Hepatocyte (in vitro differentiated cells): ENCODE data around the gene PRKCA. TPM values are rescaled to one million over a fixed set of nuclear protein-coding genes. Genes with fewer than 3 reads are reported as not detected.

ENCODE experiments used
- DNase-seq: peaks from one replicate; pipeline ENCODE4 v3.0.0-alpha.2; 2016; ENCODE audit warnings: low spot score
- H2AFZ ChIP-seq: fragments of 200-600 bp; sonication (generic); 2 replicates; pipeline ENCODE4 v1.6.0; 2016; ENCODE audit warnings: antibody characterized with exemption, mild to moderate bottlenecking
- H3K27ac ChIP-seq: fragments of 200-600 bp; sonication (generic); 2 replicates; pipeline ENCODE4 v1.5.1; 2016; ENCODE audit warnings: mild to moderate bottlenecking
- H3K27me3 ChIP-seq: fragments of 200-600 bp; sonication (generic); 2 replicates; pipeline ENCODE4 v1.6.1; 2016
- H3K36me3 ChIP-seq: fragments of 200-600 bp; sonication (generic); replicated peaks from 2 replicates; pipeline ENCODE4 v1.5.1; 2016; ENCODE audit warnings: low read depth; ENCODE audit not compliant: insufficient read depth
- H3K4me1 ChIP-seq: fragments of 200-600 bp; sonication (generic); 2 replicates; pipeline ENCODE4 v1.5.1; 2016; ENCODE audit warnings: mild to moderate bottlenecking, moderate library complexity; ENCODE audit not compliant: insufficient read depth
- H3K4me2 ChIP-seq: fragments of 200-600 bp; sonication (generic); 2 replicates; pipeline ENCODE4 v1.6.0; 2016
- H3K4me3 ChIP-seq: fragments of 200-600 bp; sonication (generic); 2 replicates; pipeline ENCODE4 v1.5.1; 2016; ENCODE audit warnings: mild to moderate bottlenecking
- H3K79me2 ChIP-seq: fragments of 200-600 bp; sonication (generic); 2 replicates; pipeline ENCODE4 v1.6.0; 2017; ENCODE audit warnings: mild to moderate bottlenecking
- H3K9me2 ChIP-seq: fragments of 200-600 bp; sonication (generic); replicated peaks from 2 replicates; pipeline ENCODE4 v1.6.0; 2017; ENCODE audit warnings: mild to moderate bottlenecking; ENCODE audit not compliant: insufficient read depth
- H3K9me3 ChIP-seq: fragments of 200-600 bp; sonication (generic); 2 replicates; pipeline ENCODE4 v1.5.1; 2016; ENCODE audit warnings: low read depth, mild to moderate bottlenecking
- H4K20me1 ChIP-seq: fragments of 200-600 bp; sonication (generic); 2 replicates; pipeline ENCODE4 v1.6.0; 2016; ENCODE audit warnings: mild to moderate bottlenecking; ENCODE audit not compliant: insufficient read depth, poor library complexity, severe bottlenecking
- CTCF ChIP-seq: fragments of 200-600 bp; sonication (generic); IDR thresholded peaks from 2 replicates; pipeline ENCODE4 v1.5.1; 2016; ENCODE audit warnings: antibody characterized with exemption, mild to moderate bottlenecking; ENCODE audit not compliant: poor library complexity
- EZH2 ChIP-seq: fragments of 200-600 bp; sonication (generic); IDR thresholded peaks from 2 replicates; pipeline ENCODE4 v1.6.1; 2016; ENCODE audit warnings: antibody characterized with exemption, mild to moderate bottlenecking, borderline replicate concordance
- EZH2phosphoT487 ChIP-seq: fragments of 200-600 bp; sonication (generic); IDR thresholded peaks from one replicate; pipeline ENCODE4 v1.6.1; 2018; ENCODE audit warnings: antibody characterized with exemption, mild to moderate bottlenecking, low read depth, moderate library complexity; ENCODE audit not compliant: unreplicated experiment, severe bottlenecking
- WGBS: methylation state at CpG from one replicate; pipeline ENCODE4 v1.1.6; 2016; ENCODE audit warnings: low lambda C conversion rate; ENCODE audit errors: missing lambda C conversion rate; 5-methylcytosine and 5-hydroxymethylcytosine counted together
- polyA plus RNA-seq: library from polyadenylated mRNA; unstranded; fragments of >200 nt; fragmentation: Nextera tagmentation; extraction: Ambion mirVana; gene quantifications from 2 replicates; pipeline ENCODE4 v1.2.1, GENCODE V29; 2016
- total RNA-seq: library from RNA; depleted of rRNA; stranded (reverse); fragments of >200 nt; gene quantifications from 2 replicates; pipeline ENCODE4 v1.2.3, GENCODE V29; 2014

Gene PRKCA
- total and polyA plus RNA-seq, 2 experiments from 2014 or later = 5.9 to 18.5 TPM

GRCh38 chr17:66781135-66781534 lies 478.7 kb downstream of the PRKCA start:
- no peaks in the 10 kb centered on the region for H3K4me1 ChIP-seq
- TF ChIP-seq EZH2 = no peak
- no peak overlapping the region for H3K4me3 ChIP-seq
- H3K9me3 ChIP-seq = no peaks in the 10 kb centered on the region
- H3K4me2 ChIP-seq = no peak overlapping the region
- no peaks in the 10 kb centered on the region for H3K9me2 ChIP-seq
- WGBS = 94% methylated on average over 7 of the region's 7 CpGs
- H2AFZ ChIP-seq = no peak overlapping the region
- no peaks in the 10 kb centered on the region for H4K20me1 ChIP-seq
- no peak overlapping the region for H3K27ac ChIP-seq
- H3K27me3 ChIP-seq = no peaks in the 10 kb centered on the region
- DNase-seq = no peak
- no peaks in the 10 kb centered on the region for H3K36me3 ChIP-seq
- no peaks in the 10 kb centered on the region for H3K79me2 ChIP-seq

- no peaks in the 10 kb centered on the region for H3K9me2 ChIP-seq
- H3K36me3 ChIP-seq = no peaks in the 10 kb centered on the region
- H3K27me3 ChIP-seq = no peaks in the 10 kb centered on the region
- no peaks in the 10 kb centered on the region for H3K9me3 ChIP-seq
- no peaks in the 10 kb centered on the region for H4K20me1 ChIP-seq
- no peaks in the 10 kb centered on the region for H3K4me1 ChIP-seq
- no peak overlapping the region for H2AFZ ChIP-seq
- H3K4me2 ChIP-seq = no peak overlapping the region
- H3K79me2 ChIP-seq = no peaks in the 10 kb centered on the region
- H3K4me3 ChIP-seq = no peak overlapping the region
- DNase-seq = no peak
- 84% methylated on average over 9 of the region's 9 CpGs for WGBS
- no peak overlapping the region for H3K27ac ChIP-seq
- TF ChIP-seq EZH2 = no peak
- TF ChIP-seq CTCF = no peak
- no peak for TF ChIP-seq EZH2phosphoT487
Observed at GRCh38 chr17:66782851-66783250, 480.4 kb downstream of the PRKCA start.

- Histone ChIP-seq H2AFZ (no peak overlapping the region), H3K79me2 (no peaks in the 10 kb centered on the region), H3K27ac (no peak overlapping the region), H3K27me3 (no peaks in the 10 kb centered on the region), H3K4me3 (no peak overlapping the region), H3K4me2 (no peak overlapping the region), H4K20me1 (no peaks in the 10 kb centered on the region), H3K9me3 (no peaks in the 10 kb centered on the region), H3K4me1 (no peaks in the 10 kb centered on the region), H3K9me2 (no peaks in the 10 kb centered on the region), H3K36me3 (no peaks in the 10 kb centered on the region)
- DNase-seq = no peak
- TF ChIP-seq EZH2phosphoT487 = no peak
- no peak for TF ChIP-seq EZH2
- no peak for TF ChIP-seq CTCF
- 91% methylated on average over 17 of the region's 17 CpGs for WGBS
Observed at GRCh38 chr17:66783656-66784381, 481.4 kb downstream of the PRKCA start.

- no peaks in the 10 kb centered on the region for H3K9me2 ChIP-seq
- 91% methylated on average over 11 of the region's 11 CpGs for WGBS
- no peaks in the 10 kb centered on the region for H4K20me1 ChIP-seq
- H3K9me3 ChIP-seq = no peaks in the 10 kb centered on the region
- no peaks in the 10 kb centered on the region for H3K27me3 ChIP-seq
- TF ChIP-seq EZH2 (no peak), CTCF (no peak), EZH2phosphoT487 (no peak)
- H3K36me3 ChIP-seq = no peaks in the 10 kb centered on the region
- DNase-seq = no peak
- H3K79me2 ChIP-seq = no peaks in the 10 kb centered on the region
- no peak overlapping the region for H3K27ac ChIP-seq
- H2AFZ ChIP-seq = no peak overlapping the region
- no peak overlapping the region for H3K4me3 ChIP-seq
- H3K4me2 ChIP-seq = no peak overlapping the region
- H3K4me1 ChIP-seq = no peaks in the 10 kb centered on the region
Observed at GRCh38 chr17:66784621-66785364, 482.4 kb downstream of the PRKCA start.
